Fibroblast of skin of abdomen (primary cell): ENCODE measurements around the gene RRP8.

Experiments used
- DNase-seq: peaks from one replicate; pipeline ENCODE4 v3.0.0-alpha.2; 2013

Gene RRP8

GRCh38 chr11:6617315-6617781, 13.9 kb upstream of the RRP8 start:
- no peak for DNase-seq

DNA sequence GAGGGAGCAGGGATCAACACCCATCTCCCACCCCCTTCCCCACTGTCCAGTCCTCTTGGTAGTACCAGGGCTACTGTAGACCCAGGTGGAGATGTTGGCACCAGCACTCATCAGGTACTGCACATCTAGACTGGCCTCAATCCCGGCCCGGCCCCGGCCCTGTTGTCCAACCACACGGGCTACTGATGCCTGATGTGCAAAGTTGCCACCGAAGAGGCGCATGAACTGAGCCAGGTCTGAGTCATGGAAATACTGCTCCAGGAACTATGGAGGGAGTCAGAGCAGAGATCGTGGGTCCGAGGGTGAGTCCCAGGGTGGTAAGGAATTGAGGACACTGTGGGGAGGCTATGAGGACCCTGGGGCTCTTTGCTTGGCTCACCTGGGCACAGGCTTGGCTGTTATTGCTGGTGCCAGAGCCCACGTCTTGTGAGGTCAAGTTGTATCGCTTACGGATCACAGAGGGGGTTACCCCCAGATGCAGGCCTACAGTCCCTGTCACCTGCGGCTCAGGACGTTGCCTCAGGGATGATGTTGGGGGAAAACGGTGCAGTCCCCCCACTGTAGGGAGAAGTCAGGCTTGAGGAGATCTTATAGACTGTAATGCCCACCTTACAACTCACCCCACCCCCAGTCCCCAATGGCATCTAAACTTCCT, 13.3 kb upstream of the RRP8 start:
- no peak for DNase-seq

DNA sequence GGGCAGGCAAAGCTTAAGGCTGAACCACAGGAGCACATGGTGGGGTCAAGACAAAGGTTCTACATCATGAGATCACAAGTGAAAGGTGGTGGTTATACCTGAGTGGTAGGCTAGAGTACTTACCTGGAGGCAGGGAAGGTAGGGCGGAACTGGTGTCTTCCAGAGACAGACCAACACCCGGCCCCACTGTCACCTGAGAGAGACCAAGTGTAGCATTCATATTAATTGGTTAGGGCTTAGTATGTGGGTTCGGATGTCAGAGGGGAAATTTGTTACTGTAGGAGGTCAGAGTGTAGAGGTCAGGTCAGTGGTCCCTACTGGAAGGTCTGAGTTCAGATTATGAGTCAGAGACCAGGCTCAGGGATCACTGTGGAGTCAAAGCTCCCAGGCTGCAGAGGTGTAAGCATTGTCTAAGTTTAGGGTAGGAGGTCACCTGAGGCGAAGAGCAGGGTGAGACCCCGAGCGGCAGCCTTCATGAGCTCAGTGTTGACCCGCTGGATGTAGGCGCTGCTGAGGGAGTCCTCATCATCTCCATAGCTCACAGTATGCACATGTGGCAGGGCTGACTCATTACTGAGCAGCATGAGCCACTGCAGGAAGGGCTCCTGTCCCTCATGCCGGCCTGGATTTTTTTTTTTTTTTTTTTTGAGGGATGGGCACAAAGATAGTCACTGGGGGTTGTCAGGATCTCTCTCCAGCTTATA, 12.6 kb upstream of the RRP8 start:
- peak; percentile 24 for DNase-seq

DNA sequence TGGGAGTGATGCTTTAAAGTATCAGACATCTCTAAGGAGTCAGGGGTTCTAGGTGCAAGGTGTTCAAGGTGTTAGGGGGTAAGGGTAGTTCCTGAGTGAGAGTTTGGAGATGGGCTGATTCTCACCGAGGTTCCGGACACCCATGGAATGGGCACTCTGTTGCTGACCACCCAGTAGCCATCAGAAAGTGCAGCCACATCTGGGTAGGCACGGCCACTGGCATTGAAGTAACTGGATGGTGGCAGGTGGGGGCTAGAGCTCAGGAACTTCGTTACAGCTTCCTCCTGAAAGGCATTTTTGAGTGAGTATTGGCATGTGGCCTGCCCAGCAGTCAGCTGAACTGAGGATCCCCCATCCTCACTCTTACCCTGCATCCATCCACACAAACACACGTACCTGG, 11.6 kb upstream of the RRP8 start:
- DNase-seq, result no peak

DNA sequence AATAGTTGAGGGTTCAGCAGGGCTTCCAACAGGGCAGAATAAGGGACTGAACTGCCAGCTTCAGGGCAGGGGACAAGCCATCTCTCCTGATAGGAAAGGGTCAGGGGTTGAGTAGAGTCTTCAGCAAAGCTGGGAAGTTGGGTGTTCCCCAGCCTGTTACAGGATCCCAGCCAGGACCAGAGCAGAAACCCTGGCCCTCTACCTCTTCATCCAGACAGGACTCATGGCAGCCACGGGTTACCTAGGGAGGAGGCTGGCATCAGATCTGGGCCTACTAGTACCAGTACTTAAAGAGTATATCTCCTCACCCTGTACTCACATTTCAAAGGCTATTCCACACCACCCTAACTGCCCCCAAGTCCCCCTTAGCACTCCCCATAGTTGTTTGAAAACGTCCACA, 11.0 kb upstream of the RRP8 start:
- DNase-seq, result no peak

GRCh38 chr11:6613496-6613895, 10.1 kb upstream of the RRP8 start:
- DNase-seq, result no peak

GRCh38 chr11:6612213-6613041, 9.0 kb upstream of the RRP8 start, which contains the start of gene TAF10:
Gene TAF10, minus strand, starts transcription at chr11:6612216. Its CDS starts 27 bp downstream, at chr11:6612189.
- DNase-seq, result peak; percentile 97

DNA sequence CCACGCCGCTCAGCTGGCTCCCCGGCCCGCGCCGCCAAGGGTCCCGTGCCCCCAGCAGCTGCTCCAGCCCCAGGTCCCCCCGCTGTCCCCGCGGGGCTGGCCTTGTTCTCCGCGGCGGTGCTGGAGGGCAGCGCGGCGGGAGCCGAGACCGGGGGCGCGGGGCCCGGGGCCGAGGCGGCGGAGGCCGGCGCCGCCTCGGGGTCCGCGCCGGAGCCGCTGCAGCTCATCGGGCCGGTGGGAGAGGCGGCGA, 8.5 kb upstream of the RRP8 start:
- DNase-seq, result no peak

DNA sequence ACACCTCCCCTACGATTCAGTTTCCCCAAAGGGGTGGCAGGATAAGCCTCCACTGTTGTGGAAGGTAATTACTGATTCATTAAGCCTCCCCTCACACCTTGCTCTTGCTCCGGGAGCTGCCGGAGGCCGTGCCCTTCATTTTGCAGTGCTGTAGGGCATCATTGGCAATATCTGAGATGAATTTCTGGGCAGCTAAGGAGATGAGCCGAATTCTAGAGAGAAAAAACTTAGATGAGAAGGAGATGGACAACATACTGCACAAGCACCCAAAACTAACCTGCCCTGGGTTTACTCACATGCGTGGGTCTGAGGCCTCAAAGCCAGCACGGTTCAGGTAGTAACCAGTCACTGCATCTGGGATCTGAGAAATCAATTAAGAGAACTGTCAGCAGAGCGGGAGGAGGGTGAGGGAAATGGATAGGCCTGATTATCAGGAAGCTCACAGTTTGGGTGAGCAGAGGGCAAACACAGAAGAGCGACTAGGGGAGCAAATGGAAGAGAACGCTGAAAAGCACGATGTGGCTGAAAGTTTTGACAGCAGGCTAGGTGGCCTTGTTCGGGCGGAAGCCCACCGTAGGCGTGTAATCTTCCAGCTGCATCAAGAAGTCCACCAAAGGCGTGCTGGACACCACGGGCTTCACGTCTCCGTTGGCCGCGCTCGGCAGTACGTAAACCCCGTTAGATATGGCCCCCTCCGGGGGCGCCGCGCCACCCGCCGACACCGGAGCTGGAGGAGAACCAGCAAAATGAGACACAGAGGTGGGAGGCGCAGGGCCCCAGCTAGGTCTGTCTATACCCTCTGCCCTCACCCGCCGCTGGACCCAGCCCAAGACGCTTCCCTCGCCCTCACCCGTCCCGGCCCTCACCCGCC, 7.9 kb upstream of the RRP8 start:
- peak; percentile 5 for DNase-seq

DNA sequence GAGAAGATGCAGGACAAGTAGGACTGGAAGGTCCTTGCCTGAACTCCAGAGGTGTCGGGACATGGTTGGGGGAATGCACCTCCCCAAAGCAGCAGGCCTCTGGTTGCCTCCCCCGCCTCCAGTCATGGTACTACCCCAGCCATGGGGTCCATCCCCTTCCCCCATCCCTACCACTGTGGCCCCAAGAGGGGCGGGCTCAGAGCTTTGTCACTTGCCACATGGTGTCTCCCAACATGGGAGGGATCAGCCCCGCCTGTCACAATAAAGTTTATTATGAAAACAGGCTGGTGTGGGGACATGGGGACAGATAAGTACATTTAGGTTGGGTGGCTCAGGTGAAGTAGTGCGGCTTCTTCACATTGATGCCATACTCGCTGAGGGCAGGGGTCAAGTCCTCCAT, 7.2 kb upstream of the RRP8 start:
- no peak for DNase-seq

DNA sequence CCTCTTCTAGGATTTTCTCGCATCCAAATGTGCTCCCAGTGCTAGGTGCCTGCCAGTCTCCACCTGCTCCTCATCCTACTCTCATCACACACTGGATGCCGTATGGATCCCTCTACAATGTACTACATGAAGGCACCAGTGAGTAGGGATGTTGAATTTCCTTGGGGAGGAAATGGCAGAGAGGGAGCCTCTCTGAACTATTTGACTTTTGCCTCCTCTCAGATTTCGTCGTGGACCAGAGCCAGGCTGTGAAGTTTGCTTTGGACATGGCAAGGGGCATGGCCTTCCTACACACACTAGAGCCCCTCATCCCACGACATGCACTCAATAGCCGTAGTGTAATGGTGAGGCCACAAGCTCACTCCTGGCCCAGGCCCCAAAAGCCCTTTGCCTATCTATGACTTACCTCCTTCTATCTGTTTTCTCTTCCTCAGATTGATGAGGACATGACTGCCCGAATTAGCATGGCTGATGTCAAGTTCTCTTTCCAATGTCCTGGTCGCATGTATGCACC, 6.1 kb upstream of the RRP8 start:
- no peak for DNase-seq

- no peak for DNase-seq
Measured at GRCh38 chr11:6608726-6609501, 5.5 kb upstream of the RRP8 start.

GRCh38 chr11:6608011-6608410, 4.6 kb upstream of the RRP8 start:
- DNase-seq, result peak; percentile 60

GRCh38 chr11:6607190-6607795, 3.9 kb upstream of the RRP8 start:
- peak; percentile 57 for DNase-seq

DNA sequence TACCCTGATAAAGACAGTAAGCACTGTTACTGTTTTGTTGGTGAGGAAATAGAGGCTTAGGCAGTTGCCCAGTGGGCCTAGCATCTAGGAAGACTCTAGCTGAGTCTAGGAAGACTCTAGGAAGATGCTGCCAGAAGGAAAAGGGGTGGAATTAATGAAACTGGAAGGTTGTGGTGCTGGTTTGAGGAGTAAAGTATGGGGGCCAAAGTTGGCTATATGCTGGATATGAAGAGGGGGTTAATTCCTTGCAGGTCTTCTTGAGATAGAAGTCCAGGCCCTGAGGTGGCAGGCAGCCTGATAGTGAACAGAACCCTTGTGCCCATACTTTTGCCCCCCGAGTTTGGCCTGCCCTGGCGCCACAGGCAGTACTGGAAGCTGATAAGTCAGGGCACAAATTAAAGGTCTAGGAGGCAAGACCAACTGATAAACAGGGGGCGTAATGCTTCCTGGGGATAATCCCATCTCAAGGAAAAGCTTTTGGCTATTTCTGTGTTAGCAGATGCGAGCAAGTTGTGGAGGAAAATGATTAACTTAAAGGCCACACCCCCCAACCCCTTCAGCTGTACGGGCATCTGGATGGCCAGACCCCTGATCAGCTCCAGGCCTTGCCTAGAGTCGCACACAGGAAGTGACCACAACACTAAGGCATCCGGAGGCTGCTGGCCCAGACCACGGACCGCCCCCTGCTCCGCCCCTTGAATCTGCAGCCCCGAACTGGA, 3.2 kb upstream of the RRP8 start:
- peak; percentile 96 for DNase-seq

GRCh38 chr11:6604790-6605189, 1.4 kb upstream of the RRP8 start:
- DNase-seq, result no peak

- DNase-seq, result peak; percentile 63
Measured at GRCh38 chr11:6604081-6604626, 738 bp upstream of the RRP8 start.

DNA sequence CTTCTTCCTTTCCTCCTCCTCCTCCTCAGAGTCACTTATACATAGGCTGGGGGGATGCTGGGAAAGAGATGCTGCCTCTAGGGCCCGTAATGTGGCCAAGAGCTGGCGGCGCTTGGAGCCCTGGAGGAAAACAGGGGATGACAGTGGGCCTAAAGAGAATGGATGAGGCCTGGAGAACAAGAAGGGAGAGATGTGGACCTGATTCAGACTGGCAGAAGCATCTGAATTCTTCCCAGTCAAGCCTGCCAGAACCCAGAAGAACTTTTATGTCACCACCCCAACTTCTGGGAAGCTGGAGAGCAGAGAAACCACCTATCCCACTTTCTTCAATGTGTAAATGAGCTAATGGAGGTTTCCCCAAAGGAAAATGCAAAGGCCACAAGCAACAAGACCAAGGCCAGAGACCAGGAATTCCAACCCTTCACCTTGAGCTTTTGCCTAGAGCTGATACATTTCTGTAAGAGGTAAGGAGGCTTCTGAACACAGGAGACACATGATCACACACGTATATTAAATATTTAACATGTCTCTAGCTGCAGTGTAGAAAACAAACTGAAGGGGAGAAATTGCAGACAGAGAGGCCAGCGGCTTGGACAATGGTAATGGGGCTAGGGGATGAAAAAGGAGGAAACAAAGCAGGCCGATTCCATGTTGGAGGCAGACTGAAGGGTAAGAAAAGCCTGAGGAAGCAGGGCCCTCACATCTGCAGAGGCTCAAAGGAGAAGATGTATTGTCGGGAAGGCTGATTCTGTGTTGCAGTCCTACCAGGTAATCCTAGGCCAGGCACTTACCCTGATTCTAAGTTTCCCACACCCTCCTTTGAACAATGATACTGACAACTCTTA, 1.1 kb downstream of the RRP8 start:
- DNase-seq, result no peak

- DNase-seq, result no peak
Measured at GRCh38 chr11:6601041-6601461, 2.4 kb downstream of the RRP8 start.
